Prostate gland (tissue), 2 donors: ENCODE measurements around the gene GRID2. TPM values are rescaled to one million over a fixed set of nuclear protein-coding genes. Genes with fewer than 3 reads are reported as not detected.

Experiments
- DNase-seq: peaks from one replicate; pipeline ENCODE4 v3.0.0-alpha.2; 2019; ENCODE audit warnings: low spot score
- H3K27ac ChIP-seq, 2 donors: fragments of 200-600 bp; sonication (generic); 2 replicates each; pipeline ENCODE4 v1.5.1; 2017 to 2019
- H3K27me3 ChIP-seq: fragments of 200-600 bp; sonication (generic); replicated peaks from 2 replicates; pipeline ENCODE4 v1.5.1; 2019; ENCODE audit not compliant: insufficient read depth
- H3K36me3 ChIP-seq, 2 donors: fragments of 200-600 bp; sonication (generic); 1 replicate in 1 of 2; 2 replicates in 1 of 2; pipeline versions ENCODE4 v1.5.1 to v1.8.1; 2017 to 2019
- H3K4me1 ChIP-seq: fragments of 200-600 bp; sonication (generic); replicated peaks from 2 replicates; pipeline ENCODE4 v1.5.1; 2019
- H3K4me3 ChIP-seq, 2 donors: fragments of 200-600 bp; sonication (generic); 2 replicates each; pipeline ENCODE4 v1.5.1; 2017 to 2019
- H3K9me3 ChIP-seq: fragments of 200-600 bp; sonication (generic); 2 replicates; pipeline ENCODE4 v1.5.1; 2017
- CTCF ChIP-seq, 4 experiments: fragments of 200-600 bp in 2 of 4; fragments of 450-650 bp in 2 of 4; sonication (generic) in 2 of 4; IDR thresholded peaks; 1 replicate in 3 of 4; 2 replicates in 1 of 4; pipeline ENCODE4 v1.5.1; 2016 to 2019; ENCODE audit warnings: antibody characterized with exemption in 4 of 4, mild to moderate bottlenecking in 2 of 4, moderate library complexity in 2 of 4
- POLR2A ChIP-seq: fragments of 450-650 bp; IDR thresholded peaks from one replicate; pipeline ENCODE4 v1.6.1; 2016; ENCODE audit warnings: antibody characterized with exemption, mild to moderate bottlenecking
- POLR2AphosphoS5 ChIP-seq: sonication (generic); formaldehyde crosslinking; IDR thresholded peaks from one replicate; pipeline ENCODE4 v1.6.1; 2017; ENCODE audit warnings: antibody characterized with exemption
- WGBS: methylation state at CpG from one replicate; pipeline ENCODE4 v1.1.5; 2018; 5-methylcytosine and 5-hydroxymethylcytosine counted together
- intact Hi-C: fragments of 100-400 bp; cut with DNase I; formaldehyde crosslinking; loops from one replicate; pipeline ENCODE4 v1.14.2; 2022
- total RNA-seq, 2 donors: library from RNA; depleted of rRNA; stranded (reverse); fragments of >200 nt; gene quantifications; one replicate each; pipeline ENCODE4 v1.1.0, GENCODE V29; 2016

The GRID2 gene
- total RNA-seq, 2 donors from 2014 or later, result 0.09 to 11.0 TPM

DNA sequence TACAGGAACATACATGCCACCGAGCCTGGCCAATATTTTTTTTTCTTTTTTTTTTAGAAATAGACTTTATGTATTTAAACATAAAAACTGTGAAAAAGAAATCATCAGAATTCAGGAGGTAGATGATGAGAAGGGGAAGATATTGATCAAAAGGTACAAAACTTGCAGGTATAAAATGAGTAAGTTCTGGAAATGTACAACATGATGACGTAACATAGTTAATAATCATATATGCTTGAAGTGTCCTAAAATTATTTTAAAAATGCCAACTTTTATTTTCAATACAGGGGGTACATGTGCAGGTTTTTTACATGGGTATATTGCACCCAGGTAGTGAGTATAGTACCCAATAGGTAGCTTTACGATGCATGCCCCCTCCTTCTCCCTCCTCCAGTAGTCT lies 337.6 kb downstream of the GRID2 start:
- no peaks in the 10 kb centered on the region for H3K4me1 ChIP-seq
- no peak overlapping the region for H3K4me3 ChIP-seq
- 89% methylated on average over 3 of the region's 3 CpGs for WGBS
- no peaks in the 10 kb centered on the region for H3K9me3 ChIP-seq
- H3K27ac ChIP-seq, result no peak overlapping the region
- DNase-seq, result no peak
- H3K36me3 ChIP-seq, result no peaks in the 10 kb centered on the region
- intact Hi-C loops, result no loop called here
- TF ChIP-seq POLR2AphosphoS5 (no peak), CTCF (IDR thresholded peaks at IDR 0.05) (no peak), POLR2A (no peak)
- no peaks in the 10 kb centered on the region for H3K27me3 ChIP-seq

GRCh38 chr4:92646826-92647225 lies 343.1 kb downstream of the GRID2 start:
- H3K27me3 ChIP-seq, result no peaks in the 10 kb centered on the region
- no peak overlapping the region for H3K4me3 ChIP-seq
- WGBS, result 33% methylated on average over 2 of the region's 2 CpGs
- intact Hi-C loops, result no loop called here
- TF ChIP-seq POLR2A, result no peak
- no peak for TF ChIP-seq CTCF (IDR thresholded peaks at IDR 0.05)
- TF ChIP-seq POLR2AphosphoS5, result no peak
- H3K4me1 ChIP-seq, result no peaks in the 10 kb centered on the region
- H3K36me3 ChIP-seq, result no peaks in the 10 kb centered on the region
- H3K9me3 ChIP-seq, result no peaks in the 10 kb centered on the region
- no peak for DNase-seq
- H3K27ac ChIP-seq, result no peak overlapping the region

GRCh38 chr4:92651536-92651935 lies 347.8 kb downstream of the GRID2 start:
- intact Hi-C loops, result no loop called here
- TF ChIP-seq CTCF (IDR thresholded peaks at IDR 0.05), result no peak
- no peak for TF ChIP-seq POLR2A
- H3K36me3 ChIP-seq, result no peaks in the 10 kb centered on the region
- H3K4me1 ChIP-seq, result no peaks in the 10 kb centered on the region
- no peaks in the 10 kb centered on the region for H3K27me3 ChIP-seq
- no peaks in the 10 kb centered on the region for H3K9me3 ChIP-seq
- no peak overlapping the region for H3K27ac ChIP-seq
- no peak for DNase-seq
- H3K4me3 ChIP-seq, result no peak overlapping the region

DNA sequence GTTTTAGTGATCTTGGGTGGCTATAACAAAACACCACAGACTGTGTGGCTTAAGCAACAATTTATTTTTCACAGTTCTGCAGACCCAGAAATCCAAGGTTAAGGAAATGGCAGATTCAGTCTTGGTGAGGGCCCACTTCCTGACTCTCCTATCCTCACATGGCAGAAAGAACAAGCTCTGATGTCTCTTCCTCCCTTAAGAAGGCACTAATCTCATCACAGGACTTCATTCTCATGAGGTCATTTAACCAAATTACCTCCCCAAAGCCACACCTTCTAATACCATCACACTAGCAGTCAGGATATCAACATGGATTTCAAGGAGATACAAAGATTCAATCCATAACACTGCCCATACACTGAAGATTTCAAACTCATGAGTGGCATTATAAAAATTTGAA lies 350.3 kb downstream of the GRID2 start:
- DNase-seq, result no peak
- Histone ChIP-seq H3K4me3 (no peak overlapping the region), H3K27ac (no peak overlapping the region), H3K36me3 (no peaks in the 10 kb centered on the region), H3K27me3 (no peaks in the 10 kb centered on the region), H3K9me3 (no peaks in the 10 kb centered on the region), H3K4me1 (no peaks in the 10 kb centered on the region)
- intact Hi-C loops, result no loop called here
- TF ChIP-seq POLR2A (no peak), POLR2AphosphoS5 (no peak), CTCF (IDR thresholded peaks at IDR 0.05) (no peak)

- Histone ChIP-seq H3K27me3 (no peaks in the 10 kb centered on the region), H3K4me1 (no peaks in the 10 kb centered on the region), H3K27ac (no peak overlapping the region), H3K9me3 (no peaks in the 10 kb centered on the region), H3K4me3 (no peak overlapping the region), H3K36me3 (no peaks in the 10 kb centered on the region)
- no peak for DNase-seq
- no peak for TF ChIP-seq CTCF (IDR thresholded peaks at IDR 0.05)
- TF ChIP-seq POLR2A, result no peak
- TF ChIP-seq POLR2AphosphoS5, result no peak
- intact Hi-C loops, result no loop called here
Observed at GRCh38 chr4:92657695-92658094, 353.9 kb downstream of the GRID2 start.
